ENCODE results near the gene TMED6. TPM values are rescaled to one million over a fixed set of nuclear protein-coding genes. Genes with fewer than 3 reads are reported as not detected.
A peak's percentile ranks its signal among the peaks of the same experiment; 100 is the strongest.

The TMED6 gene
- total and polyA plus RNA-seq, 4 donors: 0.33 to 2.4 (median 2.3) TPM; not detected in 1

DNA sequence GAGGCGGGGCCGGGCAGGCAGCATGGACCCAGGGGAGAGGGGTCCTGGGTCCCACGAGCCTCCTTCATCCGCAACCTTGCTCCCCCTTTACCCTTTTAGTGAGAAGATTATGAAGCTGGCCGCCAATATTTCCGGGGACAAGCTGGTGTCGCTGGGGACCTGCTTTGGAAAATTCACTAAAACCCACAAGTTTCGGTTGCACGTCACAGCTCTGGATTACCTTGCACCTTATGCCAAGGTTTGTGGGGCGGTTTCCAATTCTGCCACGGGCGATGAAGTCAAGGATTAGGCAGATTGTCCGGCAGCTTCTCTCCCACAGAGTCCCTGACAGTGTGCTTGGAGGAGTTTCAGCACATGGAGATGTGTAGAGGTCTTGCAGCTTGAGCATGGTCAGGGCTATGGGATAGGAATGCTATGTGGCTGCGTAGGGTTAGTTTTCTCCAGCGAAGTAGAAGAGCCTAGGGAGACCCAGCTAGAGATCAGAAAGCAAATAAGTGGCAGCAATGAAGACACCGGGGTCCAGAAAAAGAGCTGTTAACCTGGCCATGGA lies 11.4 kb downstream of the TMED6 start:
- peak overlapping the region; percentile 98 for H3K4me3 ChIP-seq (ENCODE audit: low read depth, low read length)
- no peak overlapping the region for H3K27ac ChIP-seq (ENCODE audit: low read depth, low read length)
- 2% methylated on average over 12 of the region's 16 CpGs for WGBS (ENCODE audit: insufficient coverage)
- no peaks in the 10 kb centered on the region for H3K27me3 ChIP-seq (ENCODE audit: control insufficient read depth, insufficient read depth, low read length)
- no peak for DNase-seq (ENCODE audit: low read depth in 4 of 6, low spot score in 6 of 6)
- H3K4me1 ChIP-seq (ENCODE audit: control insufficient read depth, insufficient read depth, low read length): peaks cover 25% of the 10 kb centered on the region
- no peaks in the 10 kb centered on the region for H3K9me3 ChIP-seq (ENCODE audit: control insufficient read depth, insufficient read depth, low read length)
- H3K36me3 ChIP-seq (ENCODE audit: control insufficient read depth, insufficient read depth, low read length): peaks cover 33% of the 10 kb centered on the region

DNA sequence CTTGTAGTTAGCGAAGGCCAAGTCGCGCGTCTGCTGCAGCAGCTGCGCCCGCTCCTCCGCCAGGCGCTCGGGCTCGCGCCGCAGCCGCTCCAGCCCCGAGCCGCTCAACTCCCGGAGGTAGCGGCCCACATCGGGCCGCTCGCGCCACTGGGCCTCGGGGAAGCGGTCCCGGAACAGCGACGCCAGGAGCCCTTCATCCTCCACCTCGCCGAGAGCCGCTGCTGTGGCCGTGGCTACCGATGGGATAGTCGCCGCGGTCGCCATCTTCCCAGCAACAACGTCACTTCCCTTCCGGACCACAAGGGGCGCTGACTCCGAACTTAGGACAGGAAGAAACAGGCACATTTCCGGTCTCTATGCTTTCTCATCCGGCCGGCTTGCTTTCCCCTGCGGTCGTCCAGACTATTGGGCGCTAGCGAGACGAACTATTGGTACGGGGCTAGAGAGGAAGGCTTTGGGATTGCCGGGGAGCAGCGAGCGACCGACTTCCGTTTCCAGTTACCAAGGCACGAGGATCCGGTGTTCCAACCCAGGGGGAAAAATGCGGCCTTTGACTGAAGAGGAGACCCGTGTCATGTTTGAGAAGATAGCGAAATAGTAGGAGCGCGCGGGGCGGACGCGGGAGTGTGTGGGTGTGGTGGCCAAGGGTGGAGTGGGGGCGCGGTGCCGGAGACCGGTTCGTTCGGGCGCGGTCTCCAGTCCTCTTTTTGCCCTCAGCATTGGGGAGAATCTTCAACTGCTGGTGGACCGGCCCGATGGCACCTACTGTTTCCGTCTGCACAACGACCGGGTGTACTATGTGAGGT lies 12.1 kb downstream of the TMED6 start, which contains the start of the genes COG8 and NIP7:
Gene COG8 (minus strand): TSS at position 276 of the 806 bp plus-strand sequence. CDS start 12 bp downstream, at position 264.
Gene NIP7 (plus strand): TSS at position 484 of the 806 bp plus-strand sequence. CDS start 58 bp downstream, at position 542.
- DNase-seq (ENCODE audit: low read depth in 4 of 6, low spot score in 6 of 6): peak; percentile 95 to 100 (median 98)
- peaks cover 36% of the 10 kb centered on the region for H3K36me3 ChIP-seq (ENCODE audit: control insufficient read depth, insufficient read depth, low read length)
- no peaks in the 10 kb centered on the region for H3K9me3 ChIP-seq (ENCODE audit: control insufficient read depth, insufficient read depth, low read length)
- peak within 1 kb of the TSS; percentile 84 for H3K27ac ChIP-seq (ENCODE audit: low read depth, low read length)
- WGBS (ENCODE audit: insufficient coverage): under 1% methylated on average over 72 of the region's 77 CpGs
- peaks cover 25% of the 10 kb centered on the region for H3K4me1 ChIP-seq (ENCODE audit: control insufficient read depth, insufficient read depth, low read length)
- H3K27me3 ChIP-seq (ENCODE audit: control insufficient read depth, insufficient read depth, low read length): no peaks in the 10 kb centered on the region
- H3K4me3 ChIP-seq (ENCODE audit: low read depth, low read length): peak within 1 kb of the TSS; percentile 98

DNA sequence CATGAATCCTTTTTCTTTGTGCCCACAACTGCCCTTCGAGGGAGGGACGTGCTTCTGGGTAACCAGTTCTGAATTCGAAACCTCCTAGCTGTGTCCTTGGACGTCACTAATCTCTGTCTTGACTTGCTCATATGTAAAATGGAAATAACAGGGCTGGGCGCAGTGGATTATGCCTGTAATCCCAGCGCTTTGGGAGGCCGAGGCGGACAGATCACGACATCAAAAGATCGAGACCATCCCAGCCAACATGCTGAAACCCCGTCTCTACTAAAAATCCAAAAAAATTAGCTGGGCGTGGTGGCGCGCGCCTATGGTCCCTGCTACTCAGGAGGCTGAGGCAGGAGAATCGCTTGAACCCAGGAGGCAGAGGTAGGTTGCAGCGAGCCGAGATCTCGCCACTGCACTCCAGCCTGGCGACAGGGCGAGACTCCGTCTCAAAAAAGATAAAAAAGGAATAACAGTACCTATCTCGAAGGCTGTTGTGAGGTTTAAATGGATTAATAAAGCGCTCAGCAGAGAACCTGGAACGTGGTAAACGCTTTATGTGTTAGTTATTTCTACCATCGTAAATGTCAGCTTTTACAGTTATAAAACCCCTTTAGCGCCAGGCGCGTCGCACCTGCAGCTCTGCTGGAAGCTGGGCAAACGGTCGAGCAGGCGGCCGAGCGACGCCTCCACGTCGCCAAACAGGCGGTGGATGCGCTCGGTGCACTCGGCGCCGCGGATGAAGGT lies 12.9 kb downstream of the TMED6 start:
- Histone ChIP-seq H3K4me3 (ENCODE audit: low read depth, low read length) (peak overlapping the region; percentile 98), H3K36me3 (ENCODE audit: control insufficient read depth, insufficient read depth, low read length) (peaks cover 41% of the 10 kb centered on the region), H3K27me3 (ENCODE audit: control insufficient read depth, insufficient read depth, low read length) (no peaks in the 10 kb centered on the region), H3K27ac (ENCODE audit: low read depth, low read length) (peak overlapping the region; percentile 84), H3K4me1 (ENCODE audit: control insufficient read depth, insufficient read depth, low read length) (peaks cover 25% of the 10 kb centered on the region), H3K9me3 (ENCODE audit: control insufficient read depth, insufficient read depth, low read length) (no peaks in the 10 kb centered on the region)
- 23% methylated on average over 41 of the region's 46 CpGs for WGBS (ENCODE audit: insufficient coverage)
- DNase-seq (ENCODE audit: low read depth in 4 of 6, low spot score in 6 of 6): no peak

DNA sequence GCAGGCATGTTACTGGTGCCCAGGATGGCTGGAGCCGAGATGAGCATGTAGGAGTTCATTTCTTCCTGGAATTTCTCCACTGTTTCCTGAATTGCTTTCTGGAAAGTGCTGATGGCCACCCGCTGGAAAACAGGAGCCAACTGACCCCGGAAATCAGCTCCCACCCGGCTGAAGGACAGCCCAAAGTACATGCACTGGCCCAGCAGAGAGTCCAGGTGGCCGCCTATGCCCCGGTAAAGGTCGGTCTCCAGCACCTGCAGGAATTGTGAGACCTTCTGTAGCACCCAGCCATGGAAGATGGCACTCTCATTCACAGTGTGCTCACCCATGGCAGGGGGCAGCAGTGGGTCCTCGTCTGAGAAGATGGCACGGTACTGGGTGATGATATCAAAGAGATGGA lies 16.9 kb downstream of the TMED6 start:
- H3K9me3 ChIP-seq (ENCODE audit: control insufficient read depth, insufficient read depth, low read length): no peaks in the 10 kb centered on the region
- no peak overlapping the region for H3K4me3 ChIP-seq (ENCODE audit: low read depth, low read length)
- peaks cover 59% of the 10 kb centered on the region for H3K36me3 ChIP-seq (ENCODE audit: control insufficient read depth, insufficient read depth, low read length)
- H3K4me1 ChIP-seq (ENCODE audit: control insufficient read depth, insufficient read depth, low read length): peaks cover 26% of the 10 kb centered on the region
- WGBS (ENCODE audit: insufficient coverage): 95% methylated on average over 9 of the region's 9 CpGs
- DNase-seq (ENCODE audit: low read depth in 4 of 6, low spot score in 6 of 6): no peak
- no peaks in the 10 kb centered on the region for H3K27me3 ChIP-seq (ENCODE audit: control insufficient read depth, insufficient read depth, low read length)
- H3K27ac ChIP-seq (ENCODE audit: low read depth, low read length): no peak overlapping the region

DNA sequence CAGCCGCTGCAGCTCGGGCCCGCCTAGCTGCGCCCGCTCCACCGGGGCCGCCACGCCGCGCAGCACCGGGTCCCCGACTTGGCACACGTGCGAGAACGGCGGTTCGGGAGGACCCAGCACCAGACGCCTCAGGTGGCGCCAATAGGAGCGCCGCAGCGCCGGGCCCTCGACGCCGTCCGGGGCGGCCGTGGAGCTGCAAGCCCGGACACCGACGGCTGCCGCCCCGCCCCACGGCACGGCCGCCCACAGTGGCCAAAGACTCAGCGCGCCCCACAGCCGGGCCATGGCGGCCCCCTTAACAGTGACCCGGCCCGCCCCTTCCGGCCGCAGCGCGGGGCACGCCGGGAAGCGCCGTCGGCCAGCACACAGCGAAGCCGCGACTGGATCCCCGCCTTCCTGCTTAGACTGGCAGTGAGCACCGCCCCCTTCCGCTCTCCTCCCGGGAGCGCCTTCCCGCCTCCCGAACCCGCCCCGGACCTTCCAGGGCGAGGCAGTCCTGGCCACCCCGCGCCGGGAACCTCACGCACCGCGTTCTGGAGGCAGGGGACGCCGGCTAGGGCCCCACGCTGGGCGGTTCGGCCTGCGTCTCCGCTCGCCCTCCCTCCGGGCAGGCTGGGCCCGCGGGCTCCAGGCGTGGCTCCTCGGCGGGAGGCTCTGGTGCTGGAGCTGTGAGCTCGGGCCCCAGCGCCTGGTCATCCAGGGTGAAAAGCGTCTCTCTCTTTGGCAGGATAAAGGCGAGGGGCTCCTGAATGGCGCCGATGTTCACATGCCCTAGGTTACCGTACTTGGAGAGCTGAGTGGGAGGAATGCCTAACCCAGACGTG lies 21.1 kb downstream of the TMED6 start, which contains the start of gene PDF:
Gene PDF (minus strand): TSS at position 303 of the 824 bp plus-strand sequence. CDS start 18 bp downstream, at position 285.
- peak within 1 kb of the TSS; percentile 85 for H3K27ac ChIP-seq (ENCODE audit: low read depth, low read length)
- WGBS (ENCODE audit: insufficient coverage): under 1% methylated on average over 91 of the region's 93 CpGs
- peak; percentile 72 to 97 (median 88) for DNase-seq (ENCODE audit: low read depth in 4 of 6, low spot score in 6 of 6)
- H3K36me3 ChIP-seq (ENCODE audit: control insufficient read depth, insufficient read depth, low read length): peaks cover 66% of the 10 kb centered on the region
- H3K4me1 ChIP-seq (ENCODE audit: control insufficient read depth, insufficient read depth, low read length): peaks cover 37% of the 10 kb centered on the region
- peak within 1 kb of the TSS; percentile 54 for H3K4me3 ChIP-seq (ENCODE audit: low read depth, low read length)
- no peaks in the 10 kb centered on the region for H3K27me3 ChIP-seq (ENCODE audit: control insufficient read depth, insufficient read depth, low read length)
- no peaks in the 10 kb centered on the region for H3K9me3 ChIP-seq (ENCODE audit: control insufficient read depth, insufficient read depth, low read length)

DNA sequence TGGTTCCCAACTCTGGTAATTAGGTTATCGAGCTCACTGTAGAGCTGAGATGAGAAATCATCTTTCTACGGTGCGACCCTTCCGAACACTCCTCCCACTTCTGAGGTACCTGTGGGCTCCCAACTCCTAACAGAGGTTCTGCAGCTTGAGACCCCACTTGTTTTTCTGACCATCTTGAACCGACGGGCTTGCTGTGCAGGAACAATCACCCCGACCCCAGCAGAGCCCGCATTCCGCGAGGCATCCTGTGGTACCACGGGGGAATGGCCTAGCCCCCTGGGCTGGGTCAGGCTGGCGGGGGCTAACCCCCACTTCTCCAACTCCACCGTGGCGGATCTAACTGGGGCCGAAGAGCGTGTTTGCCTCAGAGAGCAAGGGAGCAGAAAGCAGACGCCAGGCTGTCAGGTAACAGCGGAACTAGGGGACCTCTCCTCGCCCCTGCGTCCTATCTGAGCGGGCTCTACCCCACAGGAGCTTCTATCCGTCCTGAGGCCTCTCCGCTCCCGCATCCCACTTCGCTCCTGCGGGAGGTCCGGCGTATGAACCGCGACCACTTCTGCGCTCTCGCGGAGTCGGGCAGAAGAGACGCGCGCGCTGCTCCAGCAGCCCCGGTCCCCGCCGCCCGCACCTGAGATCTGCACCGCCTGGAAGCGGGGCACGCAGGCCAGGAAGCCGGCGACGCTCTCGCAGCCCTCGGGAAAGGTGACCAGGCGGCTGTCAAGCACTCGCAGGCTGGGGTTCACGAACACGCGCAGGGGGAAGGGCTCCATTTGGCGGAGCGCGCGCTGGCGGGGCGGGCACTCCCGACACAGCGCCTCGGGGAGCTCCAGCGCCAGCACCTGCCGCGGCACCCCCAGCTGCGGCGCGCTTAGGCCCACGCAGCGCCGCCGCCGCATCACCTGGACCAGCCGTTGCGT lies 22.0 kb downstream of the TMED6 start:
- no peaks in the 10 kb centered on the region for H3K27me3 ChIP-seq (ENCODE audit: control insufficient read depth, insufficient read depth, low read length)
- peaks cover 66% of the 10 kb centered on the region for H3K36me3 ChIP-seq (ENCODE audit: control insufficient read depth, insufficient read depth, low read length)
- no peak for DNase-seq (ENCODE audit: low read depth in 4 of 6, low spot score in 6 of 6)
- H3K27ac ChIP-seq (ENCODE audit: low read depth, low read length): no peak overlapping the region
- H3K4me1 ChIP-seq (ENCODE audit: control insufficient read depth, insufficient read depth, low read length): peaks cover 37% of the 10 kb centered on the region
- H3K4me3 ChIP-seq (ENCODE audit: low read depth, low read length): peak overlapping the region; percentile 54
- WGBS (ENCODE audit: insufficient coverage): 7% methylated on average over 77 of the region's 77 CpGs
- H3K9me3 ChIP-seq (ENCODE audit: control insufficient read depth, insufficient read depth, low read length): no peaks in the 10 kb centered on the region

DNA sequence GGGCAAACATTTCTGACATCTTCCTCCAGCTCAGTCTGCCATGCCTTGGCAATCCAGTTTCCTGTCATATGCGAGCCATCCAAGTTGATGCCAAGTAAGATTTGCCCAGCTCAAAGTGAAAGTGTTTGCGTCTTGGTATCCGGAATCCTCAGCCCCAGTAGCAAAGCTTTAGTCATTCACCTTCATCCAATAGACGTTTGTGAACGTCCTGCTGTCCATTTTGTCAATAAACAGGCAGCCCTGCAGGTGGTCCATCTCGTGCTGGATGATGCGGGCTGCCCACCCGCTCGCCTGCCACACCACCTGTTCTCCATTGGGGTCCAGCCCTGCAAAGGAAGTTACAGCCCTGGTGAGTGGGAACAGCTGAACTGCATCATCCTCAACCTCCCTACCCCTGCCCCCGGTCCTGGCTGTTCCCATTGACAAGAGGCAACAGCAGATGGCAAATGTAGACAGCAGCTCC lies 22.7 kb downstream of the TMED6 start:
- WGBS (ENCODE audit: insufficient coverage): 59% methylated on average over 10 of the region's 10 CpGs
- Histone ChIP-seq H3K27me3 (ENCODE audit: control insufficient read depth, insufficient read depth, low read length) (no peaks in the 10 kb centered on the region), H3K4me3 (ENCODE audit: low read depth, low read length) (no peak overlapping the region), H3K4me1 (ENCODE audit: control insufficient read depth, insufficient read depth, low read length) (peaks cover 37% of the 10 kb centered on the region), H3K36me3 (ENCODE audit: control insufficient read depth, insufficient read depth, low read length) (peaks cover 66% of the 10 kb centered on the region), H3K9me3 (ENCODE audit: control insufficient read depth, insufficient read depth, low read length) (no peaks in the 10 kb centered on the region), H3K27ac (ENCODE audit: low read depth, low read length) (no peak overlapping the region)
- no peak for DNase-seq (ENCODE audit: low read depth in 4 of 6, low spot score in 6 of 6)

DNA sequence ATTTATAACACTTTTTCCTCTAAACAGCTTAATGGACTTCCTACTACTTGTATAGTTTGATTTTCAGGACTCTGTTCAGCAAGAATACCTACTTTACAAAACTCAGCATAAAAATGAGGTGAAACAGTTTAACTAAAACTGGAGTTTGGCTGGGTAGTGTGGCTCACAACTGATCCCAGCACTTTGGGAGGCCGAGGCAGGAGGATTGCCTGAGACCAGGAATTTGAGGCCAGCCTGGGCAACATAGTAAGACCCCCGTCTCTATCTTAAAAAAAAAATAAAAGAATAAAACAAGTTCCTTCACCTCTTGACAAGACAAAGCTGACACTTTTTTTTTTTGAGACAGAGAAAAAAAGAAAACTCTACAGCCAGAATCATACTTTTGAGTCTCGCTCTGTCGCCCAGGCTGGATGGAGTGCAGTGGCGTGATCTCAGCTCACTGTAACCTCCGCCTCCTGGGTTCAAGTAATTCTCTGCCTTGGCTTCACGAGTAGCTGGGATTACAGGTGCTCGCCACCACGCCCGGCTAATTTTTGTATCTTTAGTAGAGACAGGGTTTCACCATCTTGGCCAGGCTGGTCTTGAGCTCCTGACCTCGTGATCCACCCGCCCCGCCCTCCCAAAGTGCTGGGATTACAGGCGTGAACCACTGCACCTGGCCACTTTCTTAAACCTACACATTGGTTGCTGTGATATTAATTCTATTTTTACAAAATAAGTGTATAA lies 23.8 kb downstream of the TMED6 start:
- peaks cover 37% of the 10 kb centered on the region for H3K4me1 ChIP-seq (ENCODE audit: control insufficient read depth, insufficient read depth, low read length)
- H3K4me3 ChIP-seq (ENCODE audit: low read depth, low read length): no peak overlapping the region
- H3K36me3 ChIP-seq (ENCODE audit: control insufficient read depth, insufficient read depth, low read length): peaks cover 71% of the 10 kb centered on the region
- no peaks in the 10 kb centered on the region for H3K27me3 ChIP-seq (ENCODE audit: control insufficient read depth, insufficient read depth, low read length)
- 100% methylated on average over 3 of the region's 14 CpGs for WGBS (ENCODE audit: insufficient coverage)
- no peaks in the 10 kb centered on the region for H3K9me3 ChIP-seq (ENCODE audit: control insufficient read depth, insufficient read depth, low read length)
- DNase-seq (ENCODE audit: low read depth in 4 of 6, low spot score in 6 of 6): no peak
- no peak overlapping the region for H3K27ac ChIP-seq (ENCODE audit: low read depth, low read length)

Measured in spinal cord (tissue), 10 donors.